GM21576 (cell line): ENCODE results near the gene AMMECR1.
A peak's percentile ranks its signal among the peaks of the same experiment; 100 is the strongest.
"Not testable (repeated sequence)": the region's sequence is repeated elsewhere in the genome, so short reads cannot be mapped to it uniquely, and the experiment has no call there.

Source experiments
- ATAC-seq: cut with Tn5 transposase; IDR thresholded peaks from one replicate; pipeline ENCODE4 v1.9.1; 2021; ENCODE audit warnings: mild to moderate bottlenecking, moderate library complexity; ENCODE audit not compliant: unreplicated experiment

Gene AMMECR1

GRCh38 chrX:110173192-110174175, 144.4 kb downstream of the AMMECR1 start:
- ATAC-seq, result no peak

DNA sequence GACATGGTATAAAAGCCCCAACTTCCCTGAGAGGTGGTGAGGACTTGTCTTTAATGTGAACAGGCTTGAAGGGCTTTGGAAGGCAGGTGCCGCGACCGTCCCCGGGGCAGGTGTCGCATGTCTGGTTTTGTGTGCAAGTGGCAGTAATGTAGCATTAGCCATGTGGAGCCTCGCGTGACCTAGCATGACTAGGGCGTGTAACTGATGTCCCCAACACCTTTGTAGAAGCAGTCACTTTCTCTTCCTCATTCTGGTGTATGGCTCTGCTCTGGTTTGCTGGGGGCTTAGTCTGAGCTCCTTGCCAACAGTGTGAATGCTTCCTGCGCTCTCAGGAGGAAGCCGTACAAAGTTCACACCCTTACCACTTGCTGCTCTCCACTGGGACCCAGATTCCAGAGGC, 145.7 kb downstream of the AMMECR1 start:
- peak; percentile 99 for ATAC-seq

- ATAC-seq, result no peak
Measured at GRCh38 chrX:110171442-110171841, 146.4 kb downstream of the AMMECR1 start.

- no peak for ATAC-seq
Measured at GRCh38 chrX:110170029-110170428, 147.9 kb downstream of the AMMECR1 start.

DNA sequence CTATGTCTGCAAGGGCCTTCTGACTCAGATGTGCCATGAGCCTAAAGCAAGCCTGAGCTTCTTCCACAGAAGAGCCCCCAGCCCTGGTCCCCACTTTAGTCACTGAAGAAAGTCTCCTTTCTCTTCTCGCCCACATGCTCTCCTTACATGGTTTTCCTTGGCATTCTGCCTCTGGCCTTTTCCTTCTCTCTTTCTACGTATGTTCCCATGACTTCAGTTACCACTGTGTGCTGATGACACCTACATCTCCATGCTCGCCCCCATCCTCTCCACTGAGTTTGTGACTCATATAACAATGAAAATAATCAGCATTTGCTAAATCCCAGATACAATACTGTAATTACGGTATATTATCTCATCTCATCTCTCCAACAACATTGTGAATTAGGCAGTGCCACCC, 149.3 kb downstream of the AMMECR1 start:
- ATAC-seq, result no peak

- no peak for ATAC-seq
Measured at GRCh38 chrX:110167952-110168451, 149.9 kb downstream of the AMMECR1 start.

DNA sequence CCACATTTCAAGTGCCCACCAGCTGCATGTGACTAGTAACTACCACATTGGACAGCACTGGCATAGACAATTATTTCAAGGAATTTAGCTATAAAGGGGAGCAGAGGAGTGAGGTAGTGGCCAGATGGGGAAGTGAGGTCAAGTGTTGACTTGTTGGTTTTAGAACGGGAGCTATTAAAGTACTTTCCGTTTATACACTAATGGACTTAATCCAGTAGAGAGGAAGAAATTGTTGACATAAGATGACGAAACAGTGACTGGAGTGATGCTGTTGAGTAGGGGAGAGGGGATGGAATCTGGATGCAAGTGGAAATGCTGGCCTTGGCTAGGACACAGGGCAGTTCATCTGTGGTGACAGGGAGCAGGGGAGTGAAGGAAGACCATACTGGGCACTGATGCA, 154.4 kb downstream of the AMMECR1 start:
- no peak for ATAC-seq

DNA sequence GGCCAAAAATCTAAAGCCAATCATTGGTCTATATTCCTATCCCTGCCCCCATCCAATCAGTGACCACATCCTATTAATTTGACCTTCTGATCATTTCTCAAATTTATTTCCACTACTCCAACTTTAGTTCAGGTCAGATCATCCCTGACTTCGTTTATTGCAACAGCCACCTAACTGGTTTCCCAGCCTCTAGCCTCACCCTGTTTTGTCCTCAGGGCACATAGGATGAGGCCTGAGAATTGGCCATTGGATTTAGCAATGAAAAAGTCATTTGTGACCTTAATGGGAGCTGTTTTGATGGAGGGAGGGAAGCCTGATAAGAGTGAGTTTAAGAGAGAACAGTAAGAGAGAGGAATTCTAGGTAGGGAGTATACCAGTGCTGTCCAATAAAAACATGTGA, 155.0 kb downstream of the AMMECR1 start:
- no peak for ATAC-seq

DNA sequence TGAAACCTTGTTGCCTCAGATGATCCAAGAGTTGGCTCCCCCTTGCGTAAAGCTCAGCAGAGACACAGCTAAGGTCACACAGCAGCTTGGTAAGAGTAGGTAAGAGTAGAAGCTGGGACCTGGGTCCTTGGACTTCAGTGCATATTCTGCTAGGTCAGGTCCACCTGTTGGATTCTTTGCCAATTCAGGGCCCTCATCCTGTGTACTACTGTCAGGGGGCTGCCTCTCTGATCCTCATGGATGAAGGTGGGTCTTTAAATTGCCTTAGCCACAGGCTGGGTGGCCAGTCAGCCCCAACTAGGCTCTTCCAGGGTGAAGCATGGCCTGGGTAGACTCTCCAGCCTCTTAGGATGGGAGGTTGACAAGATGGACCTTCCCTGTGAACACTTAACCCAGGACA, 155.8 kb downstream of the AMMECR1 start:
- no peak for ATAC-seq

GRCh38 chrX:110161361-110161686, 156.6 kb downstream of the AMMECR1 start:
- ATAC-seq, result no peak

GRCh38 chrX:110159865-110160264, 158.0 kb downstream of the AMMECR1 start:
- no peak for ATAC-seq

DNA sequence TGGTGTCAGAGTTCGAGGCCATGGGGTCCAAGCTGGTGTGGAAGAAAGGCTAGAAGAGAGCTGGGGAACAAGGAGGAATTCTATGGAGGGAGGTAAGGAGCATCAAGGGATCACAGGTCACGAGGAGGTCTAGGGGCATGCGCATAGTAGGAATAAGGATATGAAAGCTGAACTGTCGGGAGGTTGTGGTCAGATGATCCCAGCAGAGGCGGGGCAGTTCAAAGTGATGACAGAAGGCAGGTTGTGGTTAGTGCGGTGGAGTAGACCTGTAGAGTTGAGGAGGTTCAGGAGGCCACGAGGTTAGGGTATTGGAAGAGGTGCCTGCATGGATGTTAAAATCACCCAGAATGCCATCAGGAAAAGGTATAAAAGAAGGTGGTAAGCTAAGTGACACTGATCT, 158.7 kb downstream of the AMMECR1 start:
- no peak for ATAC-seq

DNA sequence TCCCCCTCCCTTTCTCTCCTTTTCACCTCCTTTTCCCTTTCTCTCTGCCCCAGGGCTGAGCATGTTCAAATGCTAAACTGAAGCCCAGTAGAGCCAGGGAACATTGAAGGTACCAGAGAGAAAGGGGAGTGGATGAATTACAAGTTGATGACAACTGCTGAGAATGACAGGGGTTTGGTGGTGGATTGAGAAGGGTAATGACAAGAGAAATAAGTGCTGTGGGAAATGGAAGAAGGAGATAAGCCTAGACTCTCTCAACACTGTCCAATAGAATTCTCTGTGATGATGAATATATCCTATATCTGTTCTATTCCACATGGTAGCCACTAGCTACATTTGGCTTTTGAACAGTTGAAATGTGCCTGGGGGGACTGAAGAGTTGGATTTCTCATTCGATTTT, 160.4 kb downstream of the AMMECR1 start:
- no peak for ATAC-seq

DNA sequence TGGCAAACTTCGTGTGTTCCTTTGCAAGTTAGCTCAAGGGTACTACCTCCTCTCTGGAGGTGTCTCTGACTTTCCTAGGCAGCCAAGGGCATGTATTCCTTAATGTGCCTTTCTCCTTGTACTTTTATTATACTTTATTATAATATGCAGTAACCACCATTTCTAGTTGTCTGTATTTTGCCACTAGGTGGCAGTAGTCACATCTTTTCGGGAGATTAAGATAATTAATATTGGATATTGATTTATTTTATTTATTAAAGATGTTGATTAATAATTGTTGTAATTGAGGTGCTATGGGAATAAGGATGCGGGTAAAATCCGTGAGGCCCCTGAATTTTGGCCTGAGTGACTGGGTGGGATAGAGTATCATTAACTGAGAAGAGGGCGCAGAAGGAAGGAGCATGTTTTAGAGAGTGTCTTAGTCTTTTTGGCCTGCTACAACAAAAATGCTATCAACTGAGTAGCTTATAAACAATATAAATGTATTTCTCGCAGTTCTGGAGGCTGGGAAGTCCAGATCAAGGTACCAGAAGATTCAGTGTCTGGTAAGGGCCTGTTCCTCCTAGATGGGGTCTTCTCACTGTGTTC, 161.6 kb downstream of the AMMECR1 start:
- no peak for ATAC-seq

DNA sequence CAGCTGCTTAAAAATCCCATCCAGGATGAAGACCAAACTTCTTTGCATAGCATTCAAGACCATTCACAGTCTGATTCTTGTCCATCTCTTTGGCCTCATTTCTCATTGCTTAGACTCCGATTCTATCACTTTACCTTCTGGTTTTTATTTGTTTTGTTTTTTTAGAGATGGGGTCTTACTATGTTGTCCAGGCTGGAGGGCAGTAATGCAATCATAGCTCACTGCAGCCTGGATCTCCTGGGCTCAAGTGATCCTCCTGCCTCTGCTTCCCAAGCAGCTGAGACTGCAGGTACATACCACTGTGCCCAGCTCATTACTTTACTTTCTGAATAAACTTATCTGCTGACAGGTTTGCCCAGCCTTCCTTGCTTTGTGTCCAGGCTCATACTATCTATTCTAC, 162.1 kb downstream of the AMMECR1 start:
- ATAC-seq, result no peak

DNA sequence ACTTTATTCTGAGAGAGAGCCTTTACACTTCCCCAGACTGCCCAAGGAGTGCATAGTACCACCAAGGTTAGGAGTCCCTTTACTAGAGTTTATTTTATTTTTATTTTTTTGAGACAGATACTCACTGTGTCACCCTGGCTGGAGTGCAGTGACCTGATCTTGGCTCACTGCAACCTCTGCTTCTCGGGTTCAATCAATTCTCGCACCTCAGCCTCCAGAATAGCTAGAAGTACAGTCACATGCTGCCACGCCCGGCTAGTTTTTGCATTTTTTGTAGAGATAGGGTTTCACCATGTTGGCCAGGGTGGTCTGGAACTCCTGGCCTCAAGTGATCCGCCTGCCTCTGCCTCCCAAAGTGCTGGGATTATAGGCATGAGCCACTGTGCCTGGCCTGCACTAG, 163.6 kb downstream of the AMMECR1 start:
- ATAC-seq, result not testable (repeated sequence)

- ATAC-seq, result no peak
Measured at GRCh38 chrX:110153896-110154295, 164.0 kb downstream of the AMMECR1 start.

GRCh38 chrX:110153244-110153643, 164.6 kb downstream of the AMMECR1 start:
- ATAC-seq, result no peak

GRCh38 chrX:110146521-110146920, 171.4 kb downstream of the AMMECR1 start:
- peak; percentile 49 for ATAC-seq

DNA sequence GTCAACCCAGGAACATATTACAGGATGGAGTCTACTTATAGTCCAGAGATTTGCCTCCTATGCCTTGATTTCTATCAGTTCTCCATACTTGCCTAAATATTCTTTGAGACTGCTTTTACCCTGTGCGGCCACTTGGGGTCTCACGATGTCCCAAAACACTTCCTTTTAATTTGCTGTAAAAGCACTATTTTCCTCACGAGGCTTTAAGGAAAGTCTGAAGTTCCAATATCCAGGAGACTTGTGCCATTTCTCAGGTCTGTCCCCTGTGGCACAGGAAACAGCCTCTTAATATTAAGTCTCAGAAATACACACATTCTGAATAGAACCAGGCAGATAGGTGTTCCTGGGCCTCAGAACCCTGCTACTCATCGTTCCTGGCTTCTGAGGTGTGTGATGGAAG, 172.0 kb downstream of the AMMECR1 start:
- peak; percentile 72 for ATAC-seq

- ATAC-seq, result no peak
Measured at GRCh38 chrX:110145311-110145710, 172.6 kb downstream of the AMMECR1 start.
